Measurements from ENCODE around the gene TTC28.

The TTC28 gene

DNA sequence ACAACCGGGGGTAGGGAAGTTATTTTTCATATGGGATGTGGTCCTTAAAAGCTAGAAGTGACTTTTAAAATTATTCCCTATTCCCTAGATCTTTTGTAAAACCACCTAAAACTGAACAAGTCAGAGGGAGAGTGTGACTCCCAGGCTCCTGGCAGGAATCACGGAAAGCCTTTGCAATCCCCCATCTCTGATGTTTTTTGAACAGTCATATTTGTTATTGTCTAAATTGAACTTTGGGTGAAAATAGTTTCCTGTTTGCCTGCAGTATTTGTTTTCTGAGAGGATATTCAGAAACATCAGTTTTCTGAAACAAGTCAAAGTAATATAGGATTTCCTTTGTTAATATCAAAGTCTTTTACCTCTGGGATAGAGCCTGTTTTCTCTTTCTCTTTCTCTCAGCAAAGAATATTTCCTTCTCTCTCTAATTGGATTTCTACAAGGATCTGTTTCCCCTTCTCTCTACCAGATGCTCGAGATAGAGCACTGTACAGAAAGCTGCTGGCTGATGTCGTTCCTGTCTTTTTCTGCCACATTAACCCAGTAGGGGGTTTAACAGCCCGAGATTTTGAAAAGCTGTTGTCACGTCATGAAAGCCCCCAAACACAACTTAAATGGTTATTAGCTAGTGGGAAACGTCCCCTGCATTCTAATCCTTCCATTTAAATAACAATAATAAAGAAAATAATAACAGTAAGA, 628.4 kb downstream of the TTC28 start:
- no peak for DNase-seq (ENCODE audit: low spot score)

DNA sequence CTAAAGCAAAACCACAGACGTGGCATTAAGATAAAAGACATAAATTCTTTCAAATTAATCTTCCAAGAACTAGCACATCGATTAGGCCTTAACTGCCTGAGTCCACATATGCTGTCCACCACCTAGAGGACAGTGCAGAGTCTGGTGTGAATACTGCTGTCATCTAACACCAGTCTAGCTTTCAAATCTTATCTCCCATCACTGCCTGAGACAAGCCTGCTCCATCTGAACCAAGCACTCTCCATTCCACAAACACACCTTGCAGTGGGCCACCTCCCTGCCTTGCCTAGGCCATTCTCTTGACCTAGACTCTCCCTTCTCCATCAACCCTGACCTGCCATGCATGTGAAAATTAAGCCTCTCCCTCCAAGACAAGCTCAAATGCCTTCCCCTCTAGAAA, 631.1 kb downstream of the TTC28 start:
- no peak for DNase-seq (ENCODE audit: low spot score)

DNA sequence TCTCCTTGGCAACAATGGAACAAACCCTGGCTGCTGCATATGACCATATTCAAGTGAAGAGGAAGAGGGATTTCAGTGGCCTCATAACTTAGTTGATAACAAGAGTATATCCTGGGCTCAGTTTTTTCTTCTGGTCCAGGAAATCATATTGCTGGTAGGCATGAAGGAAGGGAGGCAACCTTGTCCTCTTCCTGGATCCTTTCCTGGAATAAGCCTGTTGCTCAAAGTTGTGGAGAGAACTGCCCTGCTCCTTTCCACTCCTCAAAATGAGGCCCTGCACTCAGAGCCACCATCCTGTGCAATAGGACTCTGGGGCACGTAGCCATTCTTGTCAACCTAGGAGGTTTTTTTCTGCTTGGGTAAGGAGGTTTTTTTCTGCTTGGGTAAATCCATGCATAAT, 631.9 kb downstream of the TTC28 start:
- no peak for DNase-seq (ENCODE audit: low spot score)

DNA sequence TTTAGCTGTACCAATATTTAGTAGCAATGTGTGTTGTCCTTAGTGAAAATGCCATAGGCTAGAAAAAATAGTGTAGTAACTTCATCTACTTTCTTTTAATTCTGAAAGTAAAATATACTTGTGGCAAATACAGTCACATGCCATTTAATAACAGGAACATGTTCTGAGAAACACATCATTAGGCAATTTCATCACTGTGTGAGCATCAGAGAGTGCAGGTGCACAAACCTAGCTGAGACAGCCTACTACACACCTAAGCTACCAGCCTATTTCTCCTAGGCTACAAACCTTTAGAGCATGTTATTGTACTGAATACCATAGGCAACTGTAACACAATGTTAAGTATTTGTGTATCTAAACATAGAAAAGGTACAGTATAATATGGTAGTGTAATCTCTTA, 633.5 kb downstream of the TTC28 start:
- no peak for DNase-seq (ENCODE audit: low spot score)

DNA sequence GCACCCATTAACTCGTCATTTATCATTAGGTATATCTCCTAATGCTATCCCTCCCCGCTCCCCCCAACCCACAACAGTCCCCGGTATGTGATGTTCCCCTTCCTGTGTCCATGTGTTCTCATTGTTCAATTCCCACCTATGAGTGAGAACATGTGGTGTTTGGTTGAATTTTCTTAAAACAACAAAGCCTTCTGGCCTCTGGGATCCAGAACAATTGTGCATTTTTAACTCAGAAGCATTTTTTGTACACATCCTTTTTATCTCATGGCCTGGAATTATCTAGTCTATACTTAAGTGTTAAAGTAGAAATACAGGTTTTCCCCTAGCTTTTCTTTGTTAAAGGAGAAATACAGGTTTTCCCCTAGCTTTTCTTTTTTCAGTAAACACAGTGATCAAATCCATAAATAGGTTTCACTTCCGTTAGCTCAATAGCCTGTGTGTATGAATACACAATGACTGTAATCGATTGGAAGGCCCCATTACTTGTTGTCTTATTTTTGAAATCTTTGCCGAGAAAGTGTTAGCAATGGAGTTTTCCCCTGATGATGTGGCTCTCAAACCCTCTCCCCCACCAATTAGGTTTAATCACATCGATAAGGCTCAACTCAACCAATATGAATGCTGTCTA, 635.0 kb downstream of the TTC28 start:
- DNase-seq (ENCODE audit: low spot score), result no peak

DNA sequence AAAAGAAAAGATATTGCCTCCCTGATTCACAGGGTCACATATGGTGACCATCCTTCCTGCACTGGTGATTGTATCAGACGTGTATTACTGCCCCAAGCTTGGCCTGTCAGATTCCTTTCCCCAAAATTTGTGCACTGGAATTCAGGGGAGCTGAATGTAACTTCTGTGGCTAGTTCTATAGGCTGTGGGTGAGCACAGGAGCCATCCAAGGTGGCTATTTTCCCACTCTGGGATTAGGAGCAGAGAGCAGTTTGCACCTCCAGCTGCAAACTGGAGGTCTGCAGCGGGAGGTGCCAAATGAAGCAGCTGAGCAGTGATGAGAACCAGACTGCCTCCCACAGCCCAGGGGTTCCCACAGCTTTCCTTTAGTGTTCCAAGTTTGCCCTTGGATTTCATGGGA, 636.4 kb downstream of the TTC28 start:
- peak; percentile 46 for DNase-seq (ENCODE audit: low spot score)

DNA sequence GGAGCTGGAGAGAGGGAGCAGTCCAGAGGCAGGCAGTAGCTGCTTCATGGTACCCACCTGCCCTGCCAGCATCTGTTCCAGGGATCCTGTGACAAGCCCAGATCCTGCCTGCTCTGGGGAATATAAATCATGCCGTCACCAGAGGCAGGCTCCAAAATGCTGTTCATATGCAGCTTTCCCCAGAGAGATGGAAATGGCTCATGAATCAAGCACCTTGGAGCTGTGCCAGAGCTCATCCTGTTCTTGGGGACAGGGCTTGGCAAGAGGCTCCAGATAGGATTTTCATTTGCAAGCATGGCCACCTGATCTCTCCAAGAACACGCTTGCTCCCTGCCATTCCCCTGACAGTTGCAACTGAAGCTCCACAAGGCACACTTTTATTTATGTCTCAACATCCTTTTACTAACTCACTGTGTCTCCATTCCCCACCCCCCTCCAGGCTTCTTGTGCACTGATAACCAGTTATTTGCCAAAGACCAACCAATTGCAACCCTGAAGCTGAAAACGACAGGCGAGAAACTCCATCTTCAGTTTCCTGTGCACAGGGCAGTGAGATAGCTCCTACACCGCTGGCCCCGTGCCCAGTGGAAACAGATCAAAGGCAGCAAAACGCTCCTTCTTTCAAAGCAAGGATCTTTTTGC, 644.8 kb downstream of the TTC28 start:
- peak; percentile 73 for DNase-seq (ENCODE audit: low spot score)

DNA sequence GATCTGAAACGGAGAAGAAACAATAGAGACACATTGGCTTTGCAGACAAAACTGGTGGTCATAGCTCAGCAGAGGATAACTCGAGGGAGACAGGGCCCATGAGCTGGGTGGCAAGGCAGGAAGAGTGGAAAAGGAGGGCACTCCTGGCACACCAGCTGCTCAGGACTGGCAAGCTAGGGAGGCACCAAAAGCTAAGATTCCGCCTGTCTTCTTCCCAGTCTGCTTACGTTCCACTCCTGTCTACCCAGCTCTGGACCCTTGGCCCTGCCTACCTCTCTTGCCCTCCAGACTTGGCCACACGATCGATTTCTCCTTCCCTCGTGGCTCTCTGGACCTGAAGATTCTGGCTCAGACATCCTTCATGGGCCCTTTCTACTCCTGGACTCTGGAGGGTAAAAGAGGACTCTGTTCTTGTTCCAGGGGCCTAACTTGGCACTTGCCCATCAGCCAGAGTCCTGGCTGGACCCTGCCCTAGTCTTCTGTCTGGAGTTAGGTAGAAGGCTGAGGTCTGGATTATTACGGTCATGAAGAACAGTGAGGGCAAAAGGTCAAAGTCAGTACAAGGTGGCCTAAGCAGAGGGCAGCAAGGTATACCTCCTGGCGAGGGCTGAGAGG, 645.4 kb downstream of the TTC28 start:
- DNase-seq (ENCODE audit: low spot score), result no peak

DNA sequence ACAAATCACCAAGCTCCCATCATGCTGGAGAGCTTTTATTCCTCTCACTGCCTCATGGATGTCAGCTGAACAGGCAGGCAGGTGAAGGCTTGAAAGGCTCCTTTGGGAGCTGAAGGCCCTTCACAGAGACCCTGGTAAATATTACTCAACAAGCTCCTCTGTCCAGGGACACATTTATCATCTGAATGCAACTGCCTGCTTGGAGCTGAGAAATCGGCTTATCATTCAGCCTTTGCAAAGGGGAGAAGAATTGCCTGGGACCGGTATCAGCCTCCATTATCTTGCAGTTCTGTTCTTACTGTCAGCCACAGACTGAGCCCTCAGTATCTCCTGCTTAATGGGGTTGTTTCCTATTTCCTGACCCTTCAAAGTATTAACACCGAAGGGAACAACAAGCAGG, 646.8 kb downstream of the TTC28 start:
- no peak for DNase-seq (ENCODE audit: low spot score)

DNA sequence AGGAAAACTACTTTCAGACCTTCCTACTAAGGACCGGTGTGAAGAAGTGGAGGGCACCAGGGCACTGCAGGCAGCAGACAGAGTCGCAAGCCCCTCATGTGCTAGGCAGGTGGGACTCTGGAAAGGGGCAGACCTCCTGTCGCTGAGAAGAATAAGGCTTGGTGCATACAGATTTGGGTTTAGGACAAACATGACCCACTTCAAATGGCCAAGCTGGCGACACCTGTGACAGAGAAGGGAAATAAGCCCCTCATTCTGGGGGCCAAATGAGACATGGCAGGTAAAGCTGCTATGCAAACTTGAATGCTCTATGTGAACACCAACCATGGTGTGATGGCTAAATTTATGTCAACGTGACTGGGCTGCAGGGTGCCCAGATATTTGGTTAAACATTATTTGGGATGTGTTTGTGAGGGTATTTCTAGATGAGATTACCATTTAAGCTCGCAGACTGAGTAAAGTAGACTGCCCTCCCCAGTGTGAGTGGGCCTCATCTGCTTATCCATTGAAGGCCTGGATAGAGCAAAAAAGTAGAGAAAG, 648.2 kb downstream of the TTC28 start:
- no peak for DNase-seq (ENCODE audit: low spot score)

DNA sequence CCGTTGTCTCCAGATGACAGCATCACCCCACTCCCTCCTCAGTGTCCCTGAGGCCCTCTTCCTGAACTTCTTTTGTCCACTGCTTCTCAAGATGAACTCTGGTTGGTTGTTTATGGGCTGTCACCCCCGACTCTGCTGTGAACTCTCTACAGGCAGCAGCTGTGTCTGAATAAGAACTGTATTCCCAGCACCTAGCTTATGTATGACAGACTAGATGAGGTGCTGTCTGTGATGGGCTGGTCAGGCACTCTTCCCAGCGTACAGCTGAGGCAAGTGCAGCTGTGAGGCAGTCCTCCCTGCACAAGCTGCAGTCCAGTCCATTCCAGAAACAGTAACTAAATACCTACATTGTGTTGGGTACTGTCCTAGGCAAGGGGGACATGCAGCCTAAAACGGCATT, 649.2 kb downstream of the TTC28 start:
- peak; percentile 72 for DNase-seq (ENCODE audit: low spot score)

DNA sequence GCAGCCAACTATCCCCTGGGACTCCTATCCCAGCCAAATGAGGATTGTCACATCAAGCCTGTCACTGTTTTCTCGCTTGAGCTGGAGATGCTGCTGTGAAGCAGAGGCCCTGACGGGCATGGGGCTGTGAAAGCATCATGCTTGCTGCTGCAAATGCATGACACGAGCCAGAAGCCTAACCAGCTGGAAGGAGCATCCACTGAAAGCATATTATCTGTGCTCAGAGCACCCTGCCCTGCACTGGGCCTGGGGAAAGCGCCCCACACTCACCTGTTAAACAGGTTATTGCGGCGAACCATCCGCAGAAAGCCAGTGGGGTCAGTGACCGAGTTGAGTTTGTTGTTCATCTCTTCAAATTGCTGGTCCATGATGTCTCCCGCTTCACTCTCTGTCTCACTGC, 649.7 kb downstream of the TTC28 start:
- peak; percentile 42 for DNase-seq (ENCODE audit: low spot score)

DNA sequence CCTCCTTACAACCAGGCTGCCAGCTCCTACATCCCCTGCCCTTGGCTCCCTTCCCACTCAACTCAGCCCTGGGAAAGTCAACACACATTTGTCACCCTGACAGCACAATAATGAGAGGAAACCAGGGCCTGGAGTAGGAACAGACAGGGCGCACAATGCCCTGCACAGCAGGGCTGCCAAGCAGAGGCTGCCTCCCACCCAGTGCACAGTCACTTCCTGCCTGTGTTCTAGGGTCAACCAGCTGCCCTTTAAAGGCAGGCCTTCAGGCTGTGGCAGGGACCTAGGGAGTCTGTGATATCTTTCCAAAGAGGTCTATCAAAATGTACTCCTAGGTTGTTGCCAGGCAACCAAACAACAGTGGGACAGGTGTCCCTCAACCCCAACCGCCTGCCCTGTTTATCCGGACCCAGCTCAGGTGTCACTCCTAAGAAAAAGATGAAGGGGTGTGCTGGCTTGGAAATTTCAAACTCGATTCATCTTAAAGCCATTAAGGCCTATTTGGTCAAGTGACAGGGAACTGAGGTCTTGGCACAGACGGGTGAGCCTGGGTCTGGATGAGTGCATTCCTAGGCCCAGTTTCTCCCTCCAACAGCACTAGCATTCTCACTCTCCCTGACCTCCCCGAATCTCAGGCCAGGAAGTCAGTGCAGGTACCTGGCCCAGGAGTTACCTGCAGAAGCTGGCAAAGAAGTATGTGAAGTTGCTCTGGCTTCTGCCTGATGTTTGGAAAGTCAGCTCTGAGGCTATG, 650.3 kb downstream of the TTC28 start:
- no peak for DNase-seq (ENCODE audit: low spot score)

DNA sequence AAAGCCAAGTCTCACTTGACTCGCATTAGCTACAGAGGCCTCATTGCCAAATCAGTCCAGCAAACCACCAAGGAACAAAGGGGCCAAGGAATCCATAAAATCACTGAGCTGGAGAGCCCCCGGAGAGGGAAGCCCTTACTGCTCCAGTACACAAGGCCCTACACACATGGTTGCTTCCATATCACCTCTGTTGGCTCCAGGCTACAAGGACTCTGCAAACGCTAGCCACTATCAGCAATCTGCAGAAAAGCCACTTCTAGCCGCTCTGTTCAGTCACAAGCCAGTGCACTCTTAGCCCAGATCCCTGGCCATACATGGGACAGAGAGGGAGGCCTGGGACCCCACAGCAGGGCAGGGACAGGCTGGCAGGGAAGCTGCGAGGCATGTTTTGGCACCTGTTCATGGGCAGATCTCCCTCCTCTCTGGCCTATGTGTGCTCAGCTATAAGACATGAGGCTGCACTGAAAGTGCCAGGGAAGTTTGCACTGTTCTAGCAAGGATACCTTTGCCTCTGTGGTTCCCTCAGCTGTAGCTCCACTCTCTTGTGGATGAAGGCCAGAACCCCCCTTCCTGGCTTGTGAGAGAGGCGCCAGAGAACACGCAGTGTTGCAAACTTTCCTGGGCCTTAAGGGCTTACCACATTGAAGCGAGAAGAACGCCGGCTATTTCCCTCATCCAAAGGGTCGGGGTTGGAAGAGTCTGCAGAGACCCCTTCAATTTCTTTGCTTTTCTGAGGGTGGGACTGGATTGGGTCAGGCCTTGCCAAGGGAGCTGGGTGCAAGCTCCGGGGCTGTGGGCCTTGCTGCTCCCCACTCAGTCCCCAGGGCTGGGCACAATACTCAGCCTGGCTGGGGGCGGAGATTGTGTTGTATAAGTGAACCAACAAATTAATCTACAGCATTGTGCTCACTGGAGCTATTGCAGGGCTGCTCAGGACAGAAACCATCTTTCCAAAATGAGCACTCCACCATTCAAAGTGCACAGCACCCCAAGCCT, 651.9 kb downstream of the TTC28 start:
- DNase-seq (ENCODE audit: low spot score), result no peak

DNA sequence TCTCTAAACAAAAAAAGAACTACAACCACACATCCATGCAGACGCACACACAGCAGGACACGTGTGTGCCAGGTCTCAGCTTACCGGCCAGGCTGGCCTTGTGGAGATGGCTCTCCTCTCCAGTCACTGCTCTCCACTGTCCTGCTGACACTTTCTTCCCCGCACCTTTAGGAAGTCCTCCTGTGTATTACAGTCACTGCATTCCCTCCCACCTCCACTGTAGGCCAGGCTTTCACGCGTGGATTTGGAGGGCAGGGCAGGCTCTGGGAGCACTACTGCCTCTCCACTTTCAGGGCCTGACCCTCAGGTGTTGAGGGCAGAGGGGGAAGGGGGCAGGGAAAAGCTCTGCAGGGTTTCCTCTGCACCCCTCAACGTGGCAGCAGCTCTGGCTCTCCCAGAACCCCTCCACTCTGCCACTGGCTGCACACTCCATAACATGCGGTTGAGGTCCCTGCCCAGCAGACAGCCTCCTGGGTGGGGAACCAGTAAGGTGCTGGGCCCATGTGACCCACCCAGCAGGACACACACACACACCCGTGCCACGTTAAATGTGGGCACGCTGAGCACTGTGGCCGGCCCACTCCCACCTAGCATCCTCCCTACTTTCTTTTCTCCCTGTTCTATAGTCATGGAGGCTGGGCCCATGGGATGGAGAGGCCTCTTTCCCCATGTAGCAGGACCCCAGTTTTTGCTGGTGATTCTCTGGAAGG, 653.6 kb downstream of the TTC28 start:
- DNase-seq (ENCODE audit: low spot score), result no peak

DNA sequence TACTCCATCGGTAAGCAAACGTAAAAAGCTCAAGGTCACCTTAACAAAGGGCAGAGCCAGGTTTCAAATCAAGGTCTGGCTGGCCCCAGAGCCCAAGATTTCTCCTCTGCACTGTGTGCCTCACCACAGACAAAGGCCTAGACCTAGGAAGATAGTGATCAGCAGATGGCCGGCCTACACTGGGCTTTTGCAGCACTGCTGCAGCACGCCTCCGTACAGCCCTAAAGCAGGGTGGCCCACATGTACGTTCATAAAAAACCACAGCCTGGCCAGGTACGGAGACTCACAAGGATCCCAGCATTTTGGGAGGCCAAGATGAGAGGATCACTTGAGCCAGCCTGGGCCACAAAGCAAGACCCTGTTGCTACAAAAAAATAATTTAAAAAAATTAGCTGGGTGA, 654.3 kb downstream of the TTC28 start:
- no peak for DNase-seq (ENCODE audit: low spot score)

DNA sequence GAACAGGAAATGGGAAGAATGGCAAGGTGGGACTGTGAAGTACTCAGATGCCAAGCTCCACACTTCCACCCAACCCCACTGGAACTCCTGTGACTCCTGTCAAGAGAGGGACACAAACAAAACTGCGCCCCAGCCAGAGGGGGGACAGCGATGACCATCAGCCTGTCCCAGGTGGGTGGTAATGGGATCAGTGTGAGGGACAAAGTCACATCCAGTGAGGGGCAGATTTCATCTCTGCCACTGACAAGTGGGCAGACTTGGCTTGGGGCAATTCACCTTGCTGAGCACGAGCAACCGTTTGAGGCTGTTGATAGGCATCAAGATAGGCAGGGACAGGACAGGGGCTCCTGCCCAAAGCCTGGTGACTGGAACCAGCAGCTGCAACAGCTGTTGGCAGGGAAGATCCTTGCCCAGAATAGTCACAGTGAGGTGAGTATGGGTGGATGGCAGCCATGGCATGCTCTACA, 655.2 kb downstream of the TTC28 start:
- DNase-seq (ENCODE audit: low spot score), result no peak

DNA sequence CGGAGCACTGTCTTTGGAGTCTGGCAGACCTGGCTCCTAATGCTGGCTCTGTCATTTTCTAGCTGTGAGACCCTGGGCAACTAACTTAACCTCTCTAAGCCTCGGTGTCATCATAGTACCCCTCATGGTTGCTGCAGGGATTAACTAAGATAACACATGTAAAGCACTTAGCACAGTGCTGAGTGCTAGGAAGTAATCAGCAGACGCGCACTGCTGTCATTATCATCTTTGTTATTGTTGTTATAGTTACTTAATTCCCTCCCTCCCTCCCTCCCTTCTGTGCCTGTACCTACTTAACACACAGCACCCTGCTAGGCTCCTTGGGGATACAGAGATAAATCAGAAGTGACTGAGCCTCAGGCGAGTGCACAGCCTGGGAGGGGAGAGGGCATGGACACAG, 655.9 kb downstream of the TTC28 start:
- no peak for DNase-seq (ENCODE audit: low spot score)

DNA sequence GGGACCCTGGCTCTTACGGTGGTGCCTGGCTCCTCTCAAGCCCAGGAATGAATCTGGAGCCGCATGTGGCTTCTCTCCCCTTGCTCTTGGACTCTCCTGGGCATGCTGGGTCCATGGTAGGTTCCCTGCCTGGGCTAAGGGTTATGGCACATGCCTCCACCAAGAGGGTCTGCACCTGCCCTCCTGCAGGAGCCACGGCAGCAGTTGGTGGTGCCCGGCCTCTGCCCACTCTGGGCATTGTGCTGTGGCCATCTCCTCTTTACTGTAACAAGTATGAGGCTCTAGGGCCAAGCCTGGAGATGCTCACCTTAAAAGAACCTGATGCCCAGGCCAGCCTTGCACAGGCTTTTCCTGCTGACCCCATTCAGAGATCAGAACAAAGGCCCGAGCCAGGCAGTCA, 656.6 kb downstream of the TTC28 start:
- DNase-seq (ENCODE audit: low spot score), result no peak

DNA sequence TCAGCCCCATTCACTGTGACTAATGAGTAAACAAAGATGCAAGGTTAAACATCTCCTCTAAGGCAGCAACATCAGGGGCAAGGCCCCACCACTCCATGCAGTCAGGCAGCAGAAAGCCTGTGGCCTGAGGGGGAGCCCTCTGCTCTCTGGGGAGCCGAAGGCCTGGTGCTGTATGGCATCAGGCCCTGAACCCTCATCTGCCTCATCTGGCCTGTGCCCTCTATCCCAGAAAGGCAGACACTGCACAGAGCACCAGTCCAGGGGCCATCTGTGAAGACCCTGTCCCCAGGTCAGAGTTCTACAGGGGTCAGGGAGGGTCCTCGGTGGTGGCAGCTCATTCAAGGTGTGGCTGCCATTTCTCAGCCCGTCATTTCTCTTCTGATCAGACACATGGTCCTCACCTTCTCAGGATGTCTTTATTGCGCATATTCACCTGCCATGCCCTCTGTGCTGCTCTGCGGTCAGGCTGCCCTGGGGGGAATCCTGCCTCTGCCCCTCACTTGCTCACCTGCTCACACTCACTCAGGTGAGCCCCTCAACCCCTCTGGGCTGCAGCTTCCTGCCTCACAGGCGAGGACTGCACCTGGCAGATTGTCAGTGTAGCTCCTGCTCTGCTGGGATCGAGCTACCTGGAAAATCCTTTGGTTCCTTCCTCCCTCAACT, 657.5 kb downstream of the TTC28 start:
- no peak for DNase-seq (ENCODE audit: low spot score)

All from left forelimb (tissue), 1 donor.